H1 (cell line): ENCODE data around the gene FGF19.
"Not testable (repeated sequence)": the region's sequence is repeated elsewhere in the genome, so short reads cannot be mapped to it uniquely, and the experiment has no call there.

ENCODE experiments used
- YY1 ChIP-seq: IDR thresholded peaks from 2 replicates; pipeline ENCODE4 v1.6.1; 2011; ENCODE audit warnings: low read depth, mild to moderate bottlenecking, low read length
- TF ChIP-seq, protein P1 (sequence below), 3 experiments: IDR thresholded peaks; 1 replicate in 2 of 3; 2 replicates in 1 of 3; pipeline versions ENCODE4 v1.5.1 to v1.6.1; 2011; ENCODE audit warnings: low read length in 3 of 3, mild to moderate bottlenecking in 3 of 3, inconsistent platforms in 2 of 3, low read depth in 1 of 3, moderate library complexity in 1 of 3; ENCODE audit not compliant: insufficient read depth in 1 of 3; ENCODE audit errors: control extremely low read depth in 1 of 3

DNA sequence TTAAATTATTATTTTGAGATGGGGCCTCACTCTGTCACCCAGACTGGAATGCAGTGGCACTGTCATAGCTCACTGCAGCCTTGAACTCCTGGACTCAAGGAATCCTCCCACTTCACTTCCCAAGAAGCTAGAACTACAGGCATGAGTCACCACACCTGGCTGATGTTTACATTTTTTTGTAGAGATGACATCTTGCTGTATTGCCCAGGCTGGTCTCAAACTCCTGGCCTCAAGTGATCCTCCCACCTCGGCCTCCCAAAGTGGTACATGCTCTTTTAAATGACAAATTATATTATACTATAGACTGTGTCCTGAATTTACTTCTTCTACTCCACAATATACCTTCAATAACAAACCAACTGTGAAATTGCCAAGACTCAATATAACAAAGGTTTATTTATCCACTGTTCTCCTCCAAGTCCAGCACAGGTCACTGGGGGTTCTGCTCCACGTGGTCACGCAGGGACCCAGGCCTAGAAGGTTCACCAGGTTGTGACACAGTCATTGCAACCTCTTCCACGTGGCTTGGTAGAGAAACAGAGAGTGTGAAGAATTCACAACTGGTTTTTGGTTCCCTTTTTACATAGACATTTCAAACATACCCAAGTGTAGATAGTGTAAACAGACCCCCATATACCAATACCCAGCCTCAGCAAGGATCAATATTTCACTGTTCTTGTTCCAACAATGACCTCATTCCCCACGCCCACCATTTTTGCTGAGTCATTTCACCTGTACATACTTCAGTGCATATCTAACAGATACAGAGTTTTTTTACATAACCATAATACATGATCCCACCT lies 15.7 kb downstream of the FGF19 start:
- TF ChIP-seq YY1, result not testable (repeated sequence)
- TF ChIP-seq, protein P1, sequence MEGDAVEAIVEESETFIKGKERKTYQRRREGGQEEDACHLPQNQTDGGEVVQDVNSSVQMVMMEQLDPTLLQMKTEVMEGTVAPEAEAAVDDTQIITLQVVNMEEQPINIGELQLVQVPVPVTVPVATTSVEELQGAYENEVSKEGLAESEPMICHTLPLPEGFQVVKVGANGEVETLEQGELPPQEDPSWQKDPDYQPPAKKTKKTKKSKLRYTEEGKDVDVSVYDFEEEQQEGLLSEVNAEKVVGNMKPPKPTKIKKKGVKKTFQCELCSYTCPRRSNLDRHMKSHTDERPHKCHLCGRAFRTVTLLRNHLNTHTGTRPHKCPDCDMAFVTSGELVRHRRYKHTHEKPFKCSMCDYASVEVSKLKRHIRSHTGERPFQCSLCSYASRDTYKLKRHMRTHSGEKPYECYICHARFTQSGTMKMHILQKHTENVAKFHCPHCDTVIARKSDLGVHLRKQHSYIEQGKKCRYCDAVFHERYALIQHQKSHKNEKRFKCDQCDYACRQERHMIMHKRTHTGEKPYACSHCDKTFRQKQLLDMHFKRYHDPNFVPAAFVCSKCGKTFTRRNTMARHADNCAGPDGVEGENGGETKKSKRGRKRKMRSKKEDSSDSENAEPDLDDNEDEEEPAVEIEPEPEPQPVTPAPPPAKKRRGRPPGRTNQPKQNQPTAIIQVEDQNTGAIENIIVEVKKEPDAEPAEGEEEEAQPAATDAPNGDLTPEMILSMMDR (IDR thresholded peaks at IDR 0.05; ENCODE audit: control extremely low read depth in 1 of 3, insufficient read depth in 1 of 3, low read depth in 1 of 3, low read length in 3 of 3), result not testable (repeated sequence)
